SKM-1 (cell line): ENCODE data around the gene LPP.

Experiments used
- DNase-seq: peaks from one replicate; lab custom pipeline; 2025; ENCODE audit not compliant: unreplicated experiment; lab: John Stamatoyannopoulos, UW

LPP gene

GRCh38 chr3:188507244-188507720 lies 353.3 kb downstream of the LPP start:
- DNase-seq: peak; percentile 73

DNA sequence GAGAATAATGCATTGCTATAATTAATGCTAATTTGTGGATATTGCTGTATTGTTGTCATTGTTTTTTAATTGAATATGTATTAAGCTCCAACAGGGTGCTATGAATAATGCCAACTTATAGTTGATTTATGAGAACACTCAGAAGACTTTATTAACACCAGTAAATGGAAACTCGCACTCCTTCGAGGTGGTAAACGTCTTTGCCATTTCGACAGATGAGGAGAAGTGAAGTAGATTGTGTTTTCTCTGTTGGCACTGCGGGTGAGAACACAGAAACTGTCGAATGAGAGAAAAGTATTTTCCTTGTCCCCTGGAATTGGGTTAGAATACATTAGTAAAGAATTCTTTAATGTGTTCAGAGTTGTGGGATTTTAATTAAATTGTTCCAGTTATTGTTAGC lies 354.5 kb downstream of the LPP start:
- DNase-seq: no peak

GRCh38 chr3:188509316-188509715 lies 355.4 kb downstream of the LPP start:
- no peak for DNase-seq

- no peak for DNase-seq
Measured at GRCh38 chr3:188510366-188510765, 356.4 kb downstream of the LPP start.

GRCh38 chr3:188513662-188514328 lies 359.8 kb downstream of the LPP start:
- no peak for DNase-seq

GRCh38 chr3:188516515-188516914 lies 362.6 kb downstream of the LPP start:
- no peak for DNase-seq

DNA sequence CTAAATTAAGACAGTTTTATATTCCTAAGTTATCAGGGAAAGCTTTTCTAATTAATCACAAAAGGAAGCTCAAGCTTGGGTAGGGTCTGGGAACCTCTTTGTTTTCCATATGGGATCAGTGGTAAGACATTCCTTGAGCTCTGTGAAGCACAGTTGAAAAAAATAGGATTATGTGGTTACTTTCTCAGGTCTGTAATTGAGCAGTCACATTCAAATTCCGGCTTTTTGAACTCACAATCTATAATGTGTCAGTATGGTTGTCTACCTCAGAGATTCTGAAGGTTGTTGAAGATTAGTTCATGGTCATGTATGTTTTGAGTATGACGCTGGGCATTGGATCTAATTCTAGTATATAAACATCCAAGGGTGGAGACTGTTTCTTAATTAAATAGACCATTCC lies 364.5 kb downstream of the LPP start:
- DNase-seq: no peak

- DNase-seq: no peak
Measured at GRCh38 chr3:188518835-188519452, 365.0 kb downstream of the LPP start.

DNA sequence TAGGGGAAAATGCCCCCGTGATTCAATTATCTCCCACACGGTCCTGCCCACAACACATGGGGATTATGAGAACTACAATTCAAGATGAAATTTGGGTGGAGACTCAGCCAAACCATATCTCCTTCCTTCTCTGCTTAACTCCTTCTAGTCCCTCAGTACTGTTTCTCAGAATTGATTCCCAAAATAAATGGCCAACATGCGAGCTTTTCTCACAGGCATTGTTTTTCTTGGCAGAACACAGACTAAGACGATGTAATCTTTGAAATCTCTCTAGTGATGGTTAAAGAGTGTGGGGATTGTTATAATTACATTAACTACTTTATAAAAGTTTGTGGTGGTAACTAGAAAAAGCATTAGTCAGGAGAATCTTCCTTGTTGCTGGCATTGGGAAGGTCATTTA lies 366.5 kb downstream of the LPP start:
- DNase-seq: no peak

GRCh38 chr3:188522115-188522514 lies 368.2 kb downstream of the LPP start:
- no peak for DNase-seq

GRCh38 chr3:188523291-188523690 lies 369.3 kb downstream of the LPP start:
- DNase-seq: no peak

DNA sequence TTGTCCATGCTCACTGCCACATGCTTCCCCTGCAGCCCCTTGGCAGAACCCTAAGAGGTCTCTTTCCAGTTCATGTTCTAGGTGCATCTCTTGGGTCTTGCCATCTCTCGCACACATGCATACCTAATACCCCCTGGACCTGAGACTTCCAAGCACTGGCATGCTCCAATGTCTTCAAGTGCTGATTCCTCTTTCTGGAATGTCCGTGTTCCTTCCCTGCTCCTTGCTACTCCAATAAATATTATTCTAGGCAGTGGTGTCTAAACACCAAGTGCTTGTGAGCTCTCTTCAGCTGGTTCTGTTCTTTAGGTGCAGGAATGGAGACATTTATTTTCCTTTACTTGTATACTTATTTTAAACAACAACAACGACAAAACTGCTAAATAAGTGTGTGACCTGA lies 370.1 kb downstream of the LPP start:
- DNase-seq: no peak

GRCh38 chr3:188526057-188526456 lies 372.1 kb downstream of the LPP start:
- DNase-seq: peak; percentile 60

GRCh38 chr3:188527389-188527788 lies 373.4 kb downstream of the LPP start:
- DNase-seq: no peak

- DNase-seq: no peak
Measured at GRCh38 chr3:188528396-188528795, 374.4 kb downstream of the LPP start.

GRCh38 chr3:188529228-188529627 lies 375.3 kb downstream of the LPP start:
- no peak for DNase-seq

DNA sequence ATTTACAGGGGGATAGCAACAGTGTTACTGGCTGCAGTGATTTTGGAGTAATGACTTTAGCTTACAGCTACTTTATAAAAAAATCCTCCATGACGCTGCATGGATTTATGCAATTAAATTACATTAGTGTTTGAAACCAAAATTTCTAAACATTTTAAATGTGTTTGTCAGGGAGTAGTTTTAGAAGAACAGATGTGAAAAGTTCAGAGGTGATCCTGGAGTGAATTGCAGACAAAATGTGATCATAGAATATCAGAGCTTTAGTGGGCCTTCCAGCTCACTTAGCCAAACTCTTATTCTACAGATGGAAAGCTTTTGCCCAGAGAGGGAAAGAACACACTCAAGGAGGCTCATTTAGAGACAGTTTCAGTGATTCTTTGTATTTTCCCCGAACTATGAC lies 376.3 kb downstream of the LPP start:
- no peak for DNase-seq

- no peak for DNase-seq
Measured at GRCh38 chr3:188531210-188531609, 377.3 kb downstream of the LPP start.

DNA sequence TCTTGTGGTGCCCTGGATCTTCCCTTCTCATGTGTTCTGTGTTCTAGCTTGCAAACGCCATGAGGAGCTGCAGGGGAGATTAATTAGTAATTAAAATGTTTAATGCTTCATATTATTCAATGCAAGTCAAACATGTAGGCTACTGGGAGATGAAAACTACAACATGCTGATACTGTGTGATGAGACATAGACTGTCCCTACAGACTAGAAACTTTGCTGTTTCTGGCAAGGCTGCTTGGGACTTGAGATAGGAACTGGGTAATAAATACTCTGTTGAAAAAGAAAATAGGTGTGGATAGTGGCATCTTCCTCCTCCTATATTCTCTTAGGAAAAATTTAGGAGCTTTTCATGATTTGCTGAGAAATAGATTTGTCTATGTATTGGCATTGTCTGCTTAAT lies 379.2 kb downstream of the LPP start:
- no peak for DNase-seq

GRCh38 chr3:188533612-188534357 lies 379.8 kb downstream of the LPP start:
- no peak for DNase-seq

DNA sequence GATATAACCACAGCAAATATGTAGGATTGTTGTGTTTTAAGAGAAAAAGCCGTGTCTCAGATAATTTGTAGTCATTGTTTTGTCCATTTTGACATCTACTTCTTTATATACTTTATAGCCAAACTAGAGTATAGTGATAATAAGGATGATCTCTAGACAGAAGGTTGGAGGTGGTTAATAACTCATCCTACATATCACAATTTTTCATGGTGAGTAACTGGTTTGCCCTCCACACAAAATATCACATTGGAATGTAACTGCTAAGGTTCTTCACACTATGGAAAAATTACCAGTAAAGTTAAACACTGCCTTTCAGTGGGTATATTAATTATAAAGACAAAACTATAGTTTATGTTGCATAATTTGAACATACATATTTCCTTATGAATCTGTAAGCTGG lies 380.7 kb downstream of the LPP start:
- DNase-seq: no peak

GRCh38 chr3:188537606-188538005 lies 383.6 kb downstream of the LPP start:
- no peak for DNase-seq
